Measurements from ENCODE around the gene SLC1A4. TPM values are rescaled to one million over a fixed set of nuclear protein-coding genes. Genes with fewer than 3 reads are reported as not detected.

The SLC1A4 gene
- total RNA-seq, 1 experiment from 2014 or later, result 35.0 TPM

DNA sequence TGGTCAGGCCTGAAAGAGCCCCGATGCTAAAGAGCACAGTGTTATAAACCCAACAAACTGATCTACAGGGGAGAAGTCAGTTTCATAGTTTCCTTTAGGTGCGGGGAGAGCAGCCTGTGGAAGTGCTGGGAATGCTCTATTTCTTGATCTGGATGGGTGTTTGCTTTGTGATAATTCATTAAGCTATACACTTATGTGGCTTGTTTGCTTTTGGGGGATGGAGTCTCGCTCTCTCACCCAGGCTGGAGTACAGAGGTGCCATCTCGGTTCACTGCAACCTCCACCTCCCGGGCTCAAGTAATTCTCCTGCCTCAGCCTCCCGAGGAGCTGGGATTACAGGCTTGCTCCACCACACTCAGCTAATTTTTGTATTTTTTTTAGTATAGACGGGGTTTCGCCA is 37.0 kb downstream of the SLC1A4 start:
- Mint-ChIP-seq H3K27ac (ENCODE audit: unreplicated experiment) (no peak overlapping the region), H3K4me1 (ENCODE audit: low read depth, unreplicated experiment) (peaks cover 19% of the 10 kb centered on the region), H3K27me3 (ENCODE audit: insufficient read depth, unreplicated experiment) (no peaks in the 10 kb centered on the region), H3K36me3 (ENCODE audit: insufficient read depth, unreplicated experiment) (peaks cover 6% of the 10 kb centered on the region), H3K9me3 (ENCODE audit: unreplicated experiment) (no peaks in the 10 kb centered on the region), H3K4me3 (ENCODE audit: unreplicated experiment) (no peak overlapping the region)
- H3K27me3 ChIP-seq (replicated peaks; ENCODE audit: control insufficient read depth, insufficient read depth, low read length), result no peaks in the 10 kb centered on the region; the same call in 1 of the 2 replicates
- ChIA-PET CTCF (interaction anchor here (0.6 kb wide), 1 partner anchor 373 kb away, joined by 4 read pairs; the partner anchor contains the start of gene SERTAD2), POLR2A (no interaction called here)
- H3K4me1 ChIP-seq, result peaks cover 21% of the 10 kb centered on the region
- no peaks in the 10 kb centered on the region for H3K9me3 ChIP-seq
- no peak for DNase-seq
- H3K4me3 ChIP-seq (ENCODE audit: low read depth, low read length), result no peak overlapping the region
- intact Hi-C loops (cut with micrococcal nuclease; ENCODE audit: unreplicated experiment), result no loop called here
- H3K36me3 ChIP-seq (ENCODE audit: control insufficient read depth, insufficient read depth, low read length), result no peaks in the 10 kb centered on the region; the same call in 1 of the 2 replicates
- BruUV-seq (replicated peaks), result no TSS peak
- TF ChIP-seq, protein P1, sequence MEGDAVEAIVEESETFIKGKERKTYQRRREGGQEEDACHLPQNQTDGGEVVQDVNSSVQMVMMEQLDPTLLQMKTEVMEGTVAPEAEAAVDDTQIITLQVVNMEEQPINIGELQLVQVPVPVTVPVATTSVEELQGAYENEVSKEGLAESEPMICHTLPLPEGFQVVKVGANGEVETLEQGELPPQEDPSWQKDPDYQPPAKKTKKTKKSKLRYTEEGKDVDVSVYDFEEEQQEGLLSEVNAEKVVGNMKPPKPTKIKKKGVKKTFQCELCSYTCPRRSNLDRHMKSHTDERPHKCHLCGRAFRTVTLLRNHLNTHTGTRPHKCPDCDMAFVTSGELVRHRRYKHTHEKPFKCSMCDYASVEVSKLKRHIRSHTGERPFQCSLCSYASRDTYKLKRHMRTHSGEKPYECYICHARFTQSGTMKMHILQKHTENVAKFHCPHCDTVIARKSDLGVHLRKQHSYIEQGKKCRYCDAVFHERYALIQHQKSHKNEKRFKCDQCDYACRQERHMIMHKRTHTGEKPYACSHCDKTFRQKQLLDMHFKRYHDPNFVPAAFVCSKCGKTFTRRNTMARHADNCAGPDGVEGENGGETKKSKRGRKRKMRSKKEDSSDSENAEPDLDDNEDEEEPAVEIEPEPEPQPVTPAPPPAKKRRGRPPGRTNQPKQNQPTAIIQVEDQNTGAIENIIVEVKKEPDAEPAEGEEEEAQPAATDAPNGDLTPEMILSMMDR (IDR thresholded peaks at IDR 0.05; ENCODE audit: insufficient read depth in 1 of 2, low read depth in 1 of 2, low read length in 1 of 2, severe bottlenecking in 1 of 2, unreplicated experiment in 1 of 2), result no peak

DNA sequence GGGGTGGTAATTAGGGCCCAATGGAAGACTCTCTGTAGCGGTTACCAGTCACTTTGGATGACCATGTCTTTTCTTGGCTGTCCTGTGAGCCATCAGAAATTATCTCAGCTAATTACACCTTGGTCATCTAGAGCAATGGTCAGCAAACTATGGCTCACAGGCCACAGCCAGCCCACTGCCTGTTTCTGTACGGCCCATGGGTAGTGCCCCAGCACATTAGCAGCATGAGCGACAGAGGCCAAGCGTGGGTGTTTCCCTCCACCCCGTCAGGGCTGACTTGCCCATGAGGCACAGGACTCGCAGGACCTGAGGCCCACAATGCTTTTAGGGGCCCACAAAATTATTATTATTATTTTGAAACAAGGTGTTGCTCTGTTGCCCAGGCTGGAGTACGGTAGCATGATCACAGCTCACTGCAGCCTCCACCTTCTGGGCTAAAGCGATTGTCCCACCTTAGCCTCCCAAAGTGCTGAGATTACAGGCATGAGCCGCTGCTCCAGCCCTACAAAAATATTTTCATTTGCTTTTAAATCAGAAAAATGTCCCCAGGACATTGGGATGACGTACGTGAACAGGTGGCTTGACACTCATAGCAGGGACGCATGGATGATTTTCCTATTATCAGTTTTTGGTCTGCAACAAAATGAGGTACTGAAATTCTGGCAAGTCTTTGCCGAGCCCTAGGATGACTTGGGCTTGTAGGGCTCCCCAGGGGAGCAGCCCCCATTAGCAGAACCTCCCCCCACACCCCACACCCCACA is 37.7 kb downstream of the SLC1A4 start:
- H3K4me3 ChIP-seq (ENCODE audit: low read depth, low read length), result no peak overlapping the region
- Mint-ChIP-seq H3K4me3 (ENCODE audit: unreplicated experiment) (no peak overlapping the region), H3K36me3 (ENCODE audit: insufficient read depth, unreplicated experiment) (peaks cover 6% of the 10 kb centered on the region), H3K9me3 (ENCODE audit: unreplicated experiment) (no peaks in the 10 kb centered on the region), H3K4me1 (ENCODE audit: low read depth, unreplicated experiment) (peaks cover 20% of the 10 kb centered on the region), H3K27me3 (ENCODE audit: insufficient read depth, unreplicated experiment) (no peaks in the 10 kb centered on the region), H3K27ac (ENCODE audit: unreplicated experiment) (no peak overlapping the region)
- intact Hi-C loops (cut with micrococcal nuclease; ENCODE audit: unreplicated experiment), result no loop called here
- no peaks in the 10 kb centered on the region; the same call in 1 of the 2 replicates for H3K27me3 ChIP-seq (replicated peaks; ENCODE audit: control insufficient read depth, insufficient read depth, low read length)
- ChIA-PET CTCF (interaction anchor here (0.6 kb wide), 1 partner anchor 373 kb away, joined by 4 read pairs; the partner anchor contains the start of gene SERTAD2), POLR2A (no interaction called here)
- peaks cover 23% of the 10 kb centered on the region for H3K4me1 ChIP-seq
- H3K36me3 ChIP-seq (ENCODE audit: control insufficient read depth, insufficient read depth, low read length), result no peaks in the 10 kb centered on the region; the same call in 1 of the 2 replicates
- no TSS peak for BruUV-seq (replicated peaks)
- H3K9me3 ChIP-seq, result no peaks in the 10 kb centered on the region
- TF ChIP-seq, protein P1 (IDR thresholded peaks at IDR 0.05; ENCODE audit: insufficient read depth in 1 of 2, low read depth in 1 of 2, low read length in 1 of 2, severe bottlenecking in 1 of 2, unreplicated experiment in 1 of 2), result no peak
- no peak for DNase-seq

DNA sequence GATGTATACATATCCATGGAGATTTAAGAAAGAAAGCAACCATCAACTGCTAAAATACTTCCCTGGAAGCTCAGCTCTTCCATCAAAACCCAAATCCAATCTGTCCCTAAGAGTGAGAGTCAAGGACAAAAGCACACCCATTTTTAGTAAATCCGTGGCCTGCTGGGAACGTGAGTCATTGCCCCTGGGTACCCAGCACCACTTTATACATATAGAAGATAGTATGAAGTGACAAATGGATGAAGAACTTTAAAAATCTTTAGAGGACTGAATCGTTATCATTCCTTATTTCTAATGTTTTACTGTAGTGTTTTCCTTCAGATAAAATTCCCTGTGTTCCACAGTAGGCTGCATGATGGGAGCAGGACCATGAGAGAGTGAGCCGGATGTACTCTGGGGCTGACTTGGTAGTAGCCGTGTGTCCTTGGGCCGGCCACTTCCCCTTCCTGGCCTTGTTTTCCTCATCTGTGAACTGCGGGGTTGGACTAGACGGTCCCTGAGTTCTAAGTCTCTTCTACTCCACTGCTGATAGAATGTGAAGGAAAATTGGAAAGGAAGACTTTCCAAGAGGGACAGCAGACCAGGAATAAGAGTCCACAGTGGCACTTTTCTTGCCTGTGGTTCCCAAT is 38.5 kb downstream of the SLC1A4 start:
- CTCF ChIA-PET, result no interaction called here
- BruUV-seq (replicated peaks), result no TSS peak

More for the DNA sequence above, 38.5 kb downstream of the SLC1A4 start:
- POLR2A ChIA-PET, result no interaction called here
- Mint-ChIP-seq H3K27ac (ENCODE audit: unreplicated experiment) (no peak overlapping the region), H3K27me3 (ENCODE audit: insufficient read depth, unreplicated experiment) (no peaks in the 10 kb centered on the region), H3K36me3 (ENCODE audit: insufficient read depth, unreplicated experiment) (peaks cover 6% of the 10 kb centered on the region), H3K9me3 (ENCODE audit: unreplicated experiment) (no peaks in the 10 kb centered on the region), H3K4me1 (ENCODE audit: low read depth, unreplicated experiment) (peaks cover 22% of the 10 kb centered on the region), H3K4me3 (ENCODE audit: unreplicated experiment) (no peak overlapping the region)
- Histone ChIP-seq H3K36me3 (ENCODE audit: control insufficient read depth, insufficient read depth, low read length) (no peaks in the 10 kb centered on the region; the same call in 1 of the 2 replicates), H3K4me3 (ENCODE audit: low read depth, low read length) (no peak overlapping the region), H3K4me1 (peaks cover 27% of the 10 kb centered on the region), H3K9me3 (no peaks in the 10 kb centered on the region), H3K27me3 (replicated peaks; ENCODE audit: control insufficient read depth, insufficient read depth, low read length) (no peaks in the 10 kb centered on the region; the same call in 1 of the 2 replicates)
- DNase-seq, result no peak
- intact Hi-C loops (cut with micrococcal nuclease; ENCODE audit: unreplicated experiment), result no loop called here
- TF ChIP-seq, protein P1 (IDR thresholded peaks at IDR 0.05; ENCODE audit: insufficient read depth in 1 of 2, low read depth in 1 of 2, low read length in 1 of 2, severe bottlenecking in 1 of 2, unreplicated experiment in 1 of 2), result no peak

Data from Caco-2 (cell line).